ENCODE data around the gene TEKT2.

TEKT2 gene

DNA sequence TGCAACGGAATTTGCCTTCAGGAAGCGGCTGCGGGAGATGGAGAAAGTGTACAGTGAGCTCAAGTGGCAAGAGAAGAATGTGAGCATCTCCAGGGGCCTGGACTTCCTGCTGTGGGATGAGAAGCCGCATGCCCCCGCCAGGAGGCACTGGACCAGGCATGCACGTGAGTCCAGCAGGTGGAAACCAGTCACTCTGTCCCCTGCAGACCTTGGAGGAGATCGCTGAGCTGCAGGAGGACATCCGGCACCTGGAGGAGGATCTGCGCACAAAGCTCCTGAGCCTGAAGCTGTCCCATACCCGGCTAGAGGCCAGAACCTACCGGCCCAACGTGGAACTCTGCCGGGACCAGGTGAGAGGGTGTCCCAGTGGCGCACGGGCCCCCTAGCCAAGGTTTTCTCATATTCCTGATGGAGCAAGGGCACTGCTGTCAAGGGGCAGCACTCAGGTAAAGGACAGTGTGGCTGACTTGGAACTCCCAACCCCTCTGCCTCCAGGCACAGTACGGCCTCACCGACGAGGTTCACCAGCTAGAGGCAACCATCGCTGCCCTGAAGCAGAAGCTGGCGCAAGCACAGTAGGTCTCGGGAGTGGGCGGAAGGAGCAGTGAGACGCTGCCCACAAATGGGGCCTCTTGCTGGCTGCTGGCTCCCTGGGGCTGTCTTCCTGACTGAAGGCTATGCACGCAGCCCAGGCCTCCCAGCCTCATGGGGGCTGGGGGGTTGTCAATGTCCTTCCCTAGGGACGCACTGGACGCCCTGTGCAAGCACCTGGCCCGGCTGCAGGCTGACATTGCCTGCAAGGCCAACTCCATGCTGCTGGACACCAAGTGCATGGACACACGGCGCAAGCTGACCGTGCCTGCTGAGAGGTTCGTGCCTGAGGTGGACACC, 3.6 kb downstream of the TEKT2 start:
- no peak for DNase-seq (ENCODE audit: low spot score)

DNA sequence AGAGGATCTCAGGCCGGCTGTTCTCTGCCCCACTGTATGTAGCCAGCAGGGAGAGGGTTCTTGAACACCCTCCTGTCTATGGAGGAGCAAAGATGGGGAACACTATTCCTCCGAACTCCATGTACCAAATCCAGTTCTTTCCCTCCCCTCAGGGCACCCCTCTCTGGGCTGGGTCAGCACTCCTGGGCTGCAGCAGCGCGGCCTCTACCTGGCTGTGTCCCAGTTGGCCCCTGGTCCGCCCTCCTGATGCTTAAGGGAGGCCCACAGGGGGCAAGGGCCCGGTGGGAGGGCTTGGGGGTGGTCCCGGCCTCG, 4.3 kb downstream of the TEKT2 start:
- DNase-seq (ENCODE audit: low spot score), result no peak

DNA sequence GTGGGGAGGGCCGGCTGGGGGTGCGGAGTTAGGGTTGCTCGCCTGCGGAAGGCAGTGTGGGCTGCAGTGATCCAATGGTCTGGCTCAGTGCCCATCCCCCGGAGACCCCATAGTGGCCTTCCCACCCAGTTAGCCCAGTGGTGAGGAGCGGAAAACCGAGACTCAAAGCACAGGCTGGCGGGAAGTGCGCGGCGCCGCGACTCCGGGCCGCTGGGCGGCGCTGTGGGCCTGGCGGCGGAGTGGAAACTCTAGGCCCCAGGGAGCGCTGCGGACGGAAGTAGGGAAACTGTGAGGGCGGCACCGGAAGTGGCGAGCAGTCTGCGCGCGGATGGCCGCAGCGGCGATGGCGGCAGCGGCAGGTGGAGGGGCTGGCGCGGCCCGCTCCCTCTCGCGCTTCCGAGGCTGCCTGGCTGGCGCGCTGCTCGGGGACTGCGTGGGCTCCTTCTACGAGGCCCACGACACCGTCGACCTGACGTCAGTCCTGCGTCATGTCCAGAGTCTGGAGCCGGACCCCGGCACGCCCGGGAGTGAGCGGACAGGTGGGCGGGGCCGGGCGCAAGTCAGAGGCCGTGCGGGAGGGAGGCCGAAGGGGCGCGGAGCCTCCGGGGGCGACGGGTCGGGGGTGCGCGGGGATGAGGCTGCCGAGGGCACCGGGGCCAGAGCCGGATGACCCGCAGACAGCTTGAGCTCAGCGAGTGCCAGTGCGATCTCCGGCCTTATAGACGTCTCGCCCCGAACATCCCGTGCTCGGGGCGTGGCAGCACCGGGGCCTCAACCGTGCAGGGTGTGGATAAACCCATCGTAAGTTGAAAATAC, 4.9 kb downstream of the TEKT2 start, which contains the start of gene ADPRS:
ADPRS (plus strand) TSS at position 316 of the 816 bp plus-strand sequence; CDS start at position 329, 13 bp downstream.
- peak; percentile 75 for DNase-seq (ENCODE audit: low spot score)

DNA sequence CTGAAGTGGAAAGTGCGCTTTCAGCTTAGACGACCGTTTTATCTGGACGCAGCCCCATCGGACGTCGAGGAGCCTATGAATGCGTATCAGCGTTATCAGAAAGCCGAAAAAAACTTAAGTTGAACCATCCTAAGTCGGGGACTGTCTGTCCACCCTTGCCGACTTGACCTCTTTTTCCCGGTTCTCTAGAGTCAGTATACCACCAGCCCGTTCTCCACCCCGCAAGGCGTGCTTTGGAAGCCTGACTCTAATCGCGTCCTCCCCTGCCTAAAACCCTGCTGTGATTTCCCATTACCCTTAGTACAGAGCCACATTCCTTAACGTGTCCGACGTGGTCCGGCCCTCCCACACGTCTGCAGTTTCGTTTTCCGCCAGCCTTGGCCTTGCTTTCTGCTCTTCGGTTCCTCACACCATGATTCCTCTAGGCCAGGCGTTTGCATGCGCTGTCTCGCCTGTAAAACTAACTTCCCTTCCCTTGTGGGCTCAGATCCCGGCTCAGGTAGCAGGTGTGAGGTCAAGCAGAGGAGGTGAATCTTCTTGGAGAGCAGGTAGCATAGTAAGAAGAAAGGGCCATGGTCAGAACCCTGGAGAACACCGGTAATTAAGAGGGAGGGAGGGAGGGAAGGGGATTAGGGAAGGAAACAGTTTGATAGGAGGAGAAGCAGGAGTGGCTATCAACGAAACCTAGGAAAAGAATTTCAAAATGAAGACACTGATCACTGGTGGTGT, 5.7 kb downstream of the TEKT2 start:
- DNase-seq (ENCODE audit: low spot score), result no peak

DNA sequence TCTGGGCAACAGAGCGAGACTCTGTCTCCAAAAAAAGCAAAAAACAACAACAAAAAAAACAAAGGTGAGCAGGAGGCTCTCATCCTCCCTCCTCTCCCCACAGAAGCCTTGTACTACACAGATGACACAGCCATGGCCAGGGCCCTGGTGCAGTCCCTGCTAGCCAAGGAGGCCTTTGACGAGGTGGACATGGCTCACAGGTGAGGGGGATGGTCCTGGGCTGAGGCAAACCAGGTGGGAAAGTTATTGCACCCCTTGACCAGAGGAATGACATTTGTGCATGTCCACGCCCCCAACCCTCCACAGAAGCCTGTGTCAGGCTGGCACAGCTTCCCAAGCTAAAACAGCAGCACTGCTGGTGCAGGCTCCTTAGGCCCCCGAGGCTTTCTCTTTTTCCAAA, 7.2 kb downstream of the TEKT2 start:
- DNase-seq (ENCODE audit: low spot score), result no peak

DNA sequence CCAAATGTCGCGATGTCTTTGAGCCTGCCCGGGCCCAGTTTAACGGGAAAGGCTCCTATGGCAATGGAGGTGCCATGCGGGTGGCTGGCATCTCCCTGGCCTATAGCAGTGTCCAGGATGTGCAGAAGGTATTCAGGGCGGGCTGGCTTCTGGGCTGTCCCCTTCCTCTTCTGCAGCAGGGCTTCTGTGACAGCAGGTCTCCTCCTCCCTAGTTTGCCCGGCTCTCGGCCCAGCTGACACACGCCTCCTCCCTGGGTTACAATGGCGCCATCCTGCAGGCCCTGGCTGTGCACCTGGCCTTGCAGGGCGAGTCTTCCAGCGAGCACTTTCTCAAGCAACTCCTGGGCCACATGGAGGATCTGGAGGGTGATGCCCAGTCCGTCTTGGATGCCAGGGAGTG, 7.8 kb downstream of the TEKT2 start:
- no peak for DNase-seq (ENCODE audit: low spot score)

DNA sequence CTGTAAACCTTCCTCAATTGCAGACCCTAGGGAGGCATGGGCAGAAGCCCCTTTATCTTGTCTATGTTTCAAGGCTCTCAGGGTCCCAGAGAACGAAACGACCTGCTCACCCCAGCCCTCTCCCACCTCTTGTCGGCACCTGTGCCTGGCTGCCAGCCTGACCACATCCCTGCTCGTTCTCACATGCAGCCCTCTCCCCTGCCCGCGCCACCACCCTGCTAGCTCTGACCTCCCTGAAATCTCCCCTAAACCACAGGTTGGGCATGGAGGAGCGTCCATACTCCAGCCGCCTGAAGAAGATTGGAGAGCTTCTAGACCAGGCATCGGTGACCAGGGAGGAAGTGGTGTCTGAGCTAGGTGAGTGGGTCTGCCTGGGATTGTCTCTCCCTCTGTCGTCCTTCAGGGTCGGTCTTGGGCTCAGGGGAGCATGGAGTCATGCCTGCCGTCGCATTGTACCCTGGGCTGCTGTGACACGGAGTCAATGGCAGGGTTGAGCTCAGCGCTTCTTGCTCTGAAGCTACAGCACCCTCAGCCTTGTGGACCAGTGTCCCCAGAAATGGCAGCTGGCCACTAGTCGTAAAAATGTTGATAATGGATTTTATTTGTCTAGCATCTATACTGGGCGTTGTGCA, 8.4 kb downstream of the TEKT2 start:
- no peak for DNase-seq (ENCODE audit: low spot score)

DNA sequence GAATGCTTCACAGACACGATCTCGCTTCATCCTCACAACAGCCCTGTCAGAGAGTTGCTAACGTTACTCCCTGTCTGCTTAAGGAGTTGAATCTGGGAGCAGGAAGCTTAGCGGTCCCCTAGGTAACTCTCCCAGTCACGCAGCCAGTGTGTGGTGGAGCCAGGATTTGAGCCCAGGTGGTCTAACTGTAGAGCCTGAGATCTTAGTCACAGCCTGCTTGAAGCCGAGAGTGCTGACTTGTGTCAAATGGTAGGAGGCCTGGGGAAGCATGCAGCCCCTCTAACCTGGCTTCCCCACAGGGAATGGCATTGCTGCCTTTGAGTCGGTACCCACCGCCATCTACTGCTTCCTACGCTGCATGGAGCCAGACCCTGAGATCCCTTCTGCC, 8.9 kb downstream of the TEKT2 start:
- no peak for DNase-seq (ENCODE audit: low spot score)

DNA sequence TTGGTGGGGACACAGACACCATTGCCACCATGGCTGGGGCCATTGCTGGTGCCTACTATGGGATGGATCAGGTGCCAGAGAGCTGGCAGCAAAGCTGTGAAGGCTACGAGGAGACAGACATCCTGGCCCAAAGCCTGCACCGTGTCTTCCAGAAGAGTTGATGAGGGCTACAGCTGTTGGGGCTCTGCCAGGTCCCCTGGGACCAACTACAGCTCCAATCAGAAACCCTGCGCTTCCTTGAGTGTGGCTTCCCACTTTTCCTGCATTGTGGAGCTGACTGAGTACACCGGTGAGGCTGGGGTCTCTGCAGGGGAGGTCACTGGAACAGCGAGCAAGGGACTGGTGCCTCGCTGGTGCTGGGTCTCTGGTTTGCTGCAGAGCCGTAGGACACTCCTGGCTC, 9.3 kb downstream of the TEKT2 start:
- DNase-seq (ENCODE audit: low spot score), result no peak

DNA sequence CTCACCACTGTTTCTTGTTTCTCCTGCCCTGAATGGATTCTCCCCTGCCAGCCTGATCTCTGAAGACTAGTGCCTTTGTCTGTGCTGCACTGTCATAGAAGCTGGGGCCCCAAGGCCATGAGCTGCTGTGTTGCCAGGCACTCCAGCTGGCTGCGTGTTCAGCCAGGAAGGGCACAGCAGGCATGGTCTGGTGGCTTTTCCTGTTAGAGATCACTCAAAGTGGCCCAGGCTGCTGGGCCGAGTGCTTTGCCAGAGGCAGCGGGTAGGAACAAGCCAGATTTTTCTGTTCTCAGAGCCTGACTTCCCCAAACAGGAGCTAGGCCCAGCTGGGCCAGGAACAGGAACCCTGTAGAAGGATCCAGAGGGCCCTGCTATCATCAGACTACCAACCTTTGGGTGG, 10.0 kb downstream of the TEKT2 start:
- peak; percentile 99 for DNase-seq (ENCODE audit: low spot score)

DNA sequence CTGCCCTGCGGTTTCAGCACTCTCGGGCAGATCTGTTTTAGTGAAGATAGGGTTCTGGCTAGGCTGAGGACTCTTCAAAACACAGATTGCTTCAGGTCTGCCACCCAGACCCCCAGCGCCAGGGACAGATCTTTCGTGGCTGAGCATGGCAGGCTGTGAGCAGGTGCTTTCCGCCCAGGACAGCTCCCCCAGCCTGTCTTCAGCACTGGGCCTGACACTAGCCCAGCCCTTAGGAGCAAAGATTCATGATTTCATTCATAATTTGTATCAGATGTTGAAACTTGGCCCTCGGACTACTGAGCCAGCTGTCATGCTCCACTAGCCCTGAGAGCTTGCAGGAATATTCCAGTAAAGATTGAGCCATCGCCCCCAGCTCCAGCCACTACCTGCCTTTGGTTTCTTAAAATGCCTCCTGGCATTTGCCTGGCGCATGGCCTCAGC, 10.7 kb downstream of the TEKT2 start:
- no peak for DNase-seq (ENCODE audit: low spot score)

DNA sequence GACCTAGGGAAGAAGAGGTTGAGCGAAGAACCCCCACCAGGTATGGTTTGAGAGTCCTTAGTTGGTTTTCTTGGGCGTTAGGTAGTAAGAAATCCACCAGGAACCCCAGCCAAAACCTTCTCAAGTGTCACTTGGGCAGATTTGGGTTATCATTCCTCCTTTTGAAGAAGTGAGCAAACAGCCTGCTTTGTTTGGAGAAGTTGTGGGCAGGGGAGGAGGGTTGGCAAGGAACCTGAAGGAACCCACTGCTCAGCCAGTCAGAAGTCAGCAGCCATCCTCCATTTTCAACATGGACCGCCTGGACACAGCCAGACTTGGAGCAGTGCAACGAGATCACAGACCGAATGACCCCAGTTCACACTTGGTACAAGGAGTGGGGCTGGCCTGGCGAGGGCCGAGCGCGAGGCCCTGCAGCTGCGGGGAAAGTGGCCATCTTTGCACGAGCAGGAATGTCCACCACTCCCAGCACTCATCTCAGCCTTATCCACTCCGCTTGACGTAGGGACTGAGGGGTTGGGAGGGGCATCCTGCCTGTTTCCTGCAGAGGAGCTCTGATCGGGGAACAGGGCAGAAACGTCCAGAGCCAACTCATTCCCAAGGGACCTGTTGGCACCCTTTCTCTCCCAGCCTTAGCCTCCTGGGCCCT, 12.0 kb downstream of the TEKT2 start:
- DNase-seq (ENCODE audit: low spot score), result peak; percentile 62

DNA sequence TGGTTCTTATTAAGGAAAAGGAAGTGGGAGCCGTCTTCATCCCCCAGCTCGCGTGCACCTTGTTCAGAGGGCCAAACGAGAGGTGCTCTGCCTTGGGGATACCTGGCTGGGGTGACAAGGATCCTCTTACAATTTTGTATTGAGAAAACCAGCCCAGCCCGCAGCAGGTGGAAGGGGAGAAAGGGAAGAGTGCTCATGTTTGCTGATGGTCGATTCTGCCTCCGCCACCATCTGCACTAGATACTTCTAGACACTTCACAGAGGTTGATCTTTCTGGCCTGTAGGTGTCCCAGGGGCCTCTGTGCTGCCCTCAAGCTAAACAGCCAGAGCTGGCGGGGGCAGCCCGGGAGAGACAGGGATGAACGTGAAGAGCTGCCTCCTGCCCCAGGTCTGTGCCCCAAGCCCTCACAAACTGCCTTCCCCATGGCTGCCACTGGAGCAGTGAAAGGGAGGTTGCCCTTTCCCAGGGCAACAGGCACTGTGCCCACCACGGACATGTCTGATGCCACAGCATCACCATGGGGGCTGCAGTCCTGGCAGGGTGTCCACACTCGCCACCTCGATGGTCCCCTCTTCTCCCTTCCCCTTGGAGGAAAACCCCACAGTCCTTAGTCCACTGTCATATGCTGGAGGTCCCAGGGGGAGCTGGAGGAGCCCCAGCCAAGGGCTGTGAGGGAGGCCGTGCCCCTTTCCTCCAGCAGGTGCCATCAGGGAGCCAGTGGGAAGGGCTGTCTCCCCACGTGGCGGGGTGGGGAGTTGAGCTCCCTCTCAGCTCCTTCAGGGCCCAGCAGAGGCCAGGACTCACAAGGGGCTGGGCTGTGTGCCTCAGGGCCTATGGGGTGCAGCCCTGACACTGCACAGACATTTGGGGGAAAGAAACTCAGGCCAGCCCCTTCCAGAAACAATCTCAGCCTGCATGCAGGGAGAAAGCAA, 12.9 kb downstream of the TEKT2 start:
- no peak for DNase-seq (ENCODE audit: low spot score)

DNA sequence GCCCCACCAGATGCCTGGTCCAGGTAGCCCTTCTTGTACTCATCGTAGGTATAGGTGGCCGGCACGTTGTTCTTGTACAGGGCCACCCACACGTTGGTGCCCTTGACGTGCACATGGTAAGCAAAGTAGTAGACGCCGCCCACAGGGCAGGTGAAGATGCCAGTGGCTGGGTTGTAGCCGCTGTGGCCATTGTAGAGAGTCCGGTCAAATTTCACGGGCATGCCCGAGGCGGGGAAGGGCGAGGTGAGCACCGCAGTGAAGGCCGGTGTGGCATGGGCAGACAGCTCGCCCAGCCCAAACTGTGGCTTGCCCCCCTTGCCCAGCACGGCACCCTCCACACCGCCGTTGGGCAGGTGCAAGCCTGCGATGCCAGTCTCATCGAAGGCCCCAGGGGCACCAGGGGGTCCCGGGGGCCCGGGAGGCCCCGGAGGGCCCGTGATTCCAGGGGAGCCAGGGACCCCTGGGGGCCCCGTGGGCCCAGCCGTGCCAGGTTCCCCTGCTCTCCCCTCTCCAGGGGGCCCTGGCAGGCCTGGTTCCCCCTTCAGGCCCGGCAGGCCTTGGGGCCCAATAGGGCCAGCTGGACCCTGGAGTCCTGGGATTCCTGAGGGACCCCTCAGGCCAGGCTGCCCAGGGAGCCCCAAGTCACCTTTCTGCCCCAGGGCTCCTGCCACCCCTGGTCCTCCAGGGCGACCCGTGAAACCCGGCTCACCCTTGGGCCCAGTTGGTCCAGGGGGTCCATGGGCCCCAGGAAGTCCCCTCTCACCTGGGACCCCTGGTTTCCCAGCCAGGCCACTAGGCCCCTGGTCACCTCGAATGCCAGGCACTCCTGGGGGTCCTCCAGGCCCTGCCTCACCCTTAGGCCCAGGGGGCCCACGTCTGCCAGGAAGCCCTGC, 14.0 kb downstream of the TEKT2 start:
- no peak for DNase-seq (ENCODE audit: low spot score)

DNA sequence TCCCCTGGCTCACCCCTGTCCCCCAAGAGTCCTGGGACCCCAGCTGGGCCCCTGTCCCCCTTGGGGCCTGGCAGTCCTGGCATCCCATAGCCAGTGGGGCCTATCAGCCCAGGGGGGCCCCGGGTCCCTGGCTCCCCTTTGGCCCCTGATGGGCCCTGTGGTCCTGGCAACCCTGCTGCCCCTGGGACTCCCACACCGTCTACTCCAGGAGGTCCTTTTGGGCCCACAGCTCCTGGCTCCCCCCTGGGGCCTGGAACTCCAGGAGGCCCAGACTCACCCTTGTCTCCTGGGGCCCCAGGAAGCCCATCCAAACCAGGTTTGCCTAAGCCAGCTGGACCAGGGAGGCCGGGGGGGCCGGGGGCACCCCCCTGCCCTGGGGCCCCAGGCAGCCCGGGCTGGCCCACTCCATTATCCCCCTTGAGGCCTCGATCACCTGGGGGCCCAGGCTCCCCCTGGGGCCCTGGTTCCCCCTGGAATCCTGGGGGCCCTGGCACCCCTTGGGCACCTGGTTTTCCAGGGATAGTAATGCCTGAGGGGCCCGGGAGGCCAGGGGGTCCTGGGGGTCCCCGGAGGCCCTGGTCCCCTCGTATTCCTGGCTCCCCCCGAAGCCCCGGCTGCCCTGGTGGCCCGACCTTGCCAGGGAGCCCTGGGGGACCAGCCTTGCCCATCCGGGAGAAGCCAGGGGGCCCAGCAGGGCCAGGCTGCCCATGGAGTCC, 14.9 kb downstream of the TEKT2 start:
- DNase-seq (ENCODE audit: low spot score), result no peak

DNA sequence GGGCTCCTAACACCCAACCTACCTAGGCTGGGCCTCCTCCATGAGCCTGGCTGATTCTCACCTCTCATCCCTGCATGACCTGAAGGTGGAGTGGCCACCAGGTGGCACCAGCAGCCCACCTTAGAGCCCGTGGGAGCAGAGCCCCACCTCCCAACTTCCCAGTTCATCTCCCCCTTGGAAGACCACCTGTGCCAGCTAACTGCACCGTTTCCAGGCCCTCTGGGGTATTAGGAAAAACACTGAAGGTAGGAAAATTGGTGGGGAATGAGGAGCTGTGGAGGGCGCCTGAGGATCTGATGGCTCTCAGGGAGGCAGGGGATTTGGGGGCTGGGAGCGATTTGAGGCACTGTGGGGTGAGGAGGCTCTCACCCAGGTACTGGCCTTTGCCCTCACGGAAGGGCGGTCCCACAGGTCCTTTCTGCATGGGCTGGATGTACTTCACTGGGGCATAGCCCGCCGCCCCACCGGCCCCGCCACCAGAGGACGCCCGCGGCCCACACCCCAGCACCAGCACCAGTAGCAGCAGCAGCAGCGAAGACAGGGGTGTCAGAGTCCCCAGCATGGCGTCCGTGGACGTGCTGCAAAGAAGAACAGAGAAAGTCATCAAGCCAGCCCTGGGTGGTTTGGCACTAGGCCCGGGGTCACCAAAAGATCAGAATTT, 15.9 kb downstream of the TEKT2 start:
- peak; percentile 60 for DNase-seq (ENCODE audit: low spot score)

DNA sequence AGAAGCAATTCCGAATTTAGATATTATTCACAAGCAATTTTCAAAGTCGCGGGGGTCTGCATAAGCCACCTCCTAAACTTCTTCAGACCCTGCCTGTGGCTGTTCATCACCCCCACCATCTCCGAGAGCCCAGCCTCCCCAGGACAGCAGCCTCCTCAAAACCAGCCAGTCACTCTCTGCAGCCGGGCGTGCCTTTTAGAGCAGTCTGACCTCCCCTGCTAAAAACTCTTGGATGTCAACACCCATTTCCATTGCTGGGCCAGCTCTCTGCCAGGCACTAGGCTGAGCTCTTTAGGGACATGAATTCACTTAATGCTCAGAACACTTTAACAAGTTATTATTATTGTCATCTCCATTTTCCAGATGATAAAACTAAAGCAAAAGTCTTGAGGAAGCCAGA, 16.5 kb downstream of the TEKT2 start:
- DNase-seq (ENCODE audit: low spot score), result no peak

DNA sequence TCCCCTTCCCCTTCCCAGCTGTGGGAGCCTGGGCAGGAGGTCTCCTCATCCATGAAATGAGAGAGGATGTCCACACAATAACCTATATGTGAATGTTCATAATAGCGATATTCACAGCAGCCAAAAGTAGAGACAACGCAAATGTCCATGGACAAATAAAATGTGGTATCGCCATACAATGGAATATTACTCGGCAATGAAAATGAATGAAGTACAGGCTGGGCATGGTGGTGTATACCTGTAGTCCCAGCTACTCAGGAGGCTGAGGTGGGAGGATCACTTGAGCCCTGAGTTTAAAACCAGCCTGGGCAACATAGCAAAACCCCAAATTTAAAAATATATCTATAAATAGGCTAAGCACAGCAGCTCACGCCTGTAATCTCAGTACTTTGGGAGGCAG, 17.7 kb downstream of the TEKT2 start:
- DNase-seq (ENCODE audit: low spot score), result no peak

Data from pons (tissue), 1 donor.